22Rv1 (cell line): ENCODE data around the gene MCEE.

Experiments used
- CTCF ChIP-seq: fragments of 450-650 bp; IDR thresholded peaks from 2 replicates; pipeline ENCODE4 v1.5.1; 2017; ENCODE audit warnings: mild to moderate bottlenecking
- ZFX ChIP-seq: fragments of 450-650 bp; IDR thresholded peaks from 2 replicates; pipeline ENCODE4 v1.6.1; 2017; ENCODE audit warnings: antibody characterized with exemption, borderline replicate concordance

DNA sequence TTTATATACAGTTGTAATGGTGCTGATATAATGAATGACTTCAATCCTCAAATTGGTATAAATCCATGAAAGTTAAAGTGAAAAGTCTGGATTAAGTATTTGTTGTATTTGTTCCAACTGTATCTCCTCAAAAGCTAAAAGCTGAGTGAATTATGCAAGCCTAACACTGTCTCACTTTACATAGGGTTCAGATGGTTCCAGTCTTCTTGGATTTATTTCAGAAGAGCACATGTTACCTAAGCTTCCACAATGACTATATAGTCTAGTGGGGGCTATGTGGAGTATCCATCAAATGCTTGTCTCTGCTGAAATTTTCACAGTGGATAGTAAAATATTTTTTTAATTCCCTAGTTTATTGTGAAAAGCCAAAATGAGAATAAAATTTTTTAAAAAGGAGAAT lies 13.0 kb downstream of the MCEE start:
- TF ChIP-seq CTCF (no peak), ZFX (no peak)
